ENCODE data around the gene CORO2B.

CORO2B gene

GRCh38 chr15:68554721-68555678, 23.8 kb upstream of the CORO2B start:
- DNase-seq (ENCODE audit: low read depth): no peak

- no peak for DNase-seq (ENCODE audit: low read depth)
Observed at GRCh38 chr15:68555679-68556037, 23.1 kb upstream of the CORO2B start.

GRCh38 chr15:68556139-68556990, 22.4 kb upstream of the CORO2B start:
- DNase-seq (ENCODE audit: low read depth): no peak

- DNase-seq (ENCODE audit: low read depth): no peak
Observed at GRCh38 chr15:68557469-68558317, 21.1 kb upstream of the CORO2B start.

GRCh38 chr15:68558318-68559305, 20.2 kb upstream of the CORO2B start:
- no peak for DNase-seq (ENCODE audit: low read depth)

- peak; percentile 42 for DNase-seq (ENCODE audit: low read depth)
Observed at GRCh38 chr15:68559345-68560310, 19.2 kb upstream of the CORO2B start.

GRCh38 chr15:68560501-68561113, 18.2 kb upstream of the CORO2B start:
- DNase-seq (ENCODE audit: low read depth): no peak

GRCh38 chr15:68561171-68561900, 17.5 kb upstream of the CORO2B start:
- DNase-seq (ENCODE audit: low read depth): no peak

GRCh38 chr15:68561901-68562300, 16.9 kb upstream of the CORO2B start:
- DNase-seq (ENCODE audit: low read depth): no peak

GRCh38 chr15:68564173-68564572, 14.6 kb upstream of the CORO2B start:
- no peak for DNase-seq (ENCODE audit: low read depth)

- no peak for DNase-seq (ENCODE audit: low read depth)
Observed at GRCh38 chr15:68565234-68565633, 13.6 kb upstream of the CORO2B start.

- no peak for DNase-seq (ENCODE audit: low read depth)
Observed at GRCh38 chr15:68565726-68566125, 13.1 kb upstream of the CORO2B start.

GRCh38 chr15:68566377-68566954, 12.3 kb upstream of the CORO2B start:
- no peak for DNase-seq (ENCODE audit: low read depth)

- no peak for DNase-seq (ENCODE audit: low read depth)
Observed at GRCh38 chr15:68567345-68567744, 11.4 kb upstream of the CORO2B start.

GRCh38 chr15:68570974-68571373, 7.8 kb upstream of the CORO2B start:
- DNase-seq (ENCODE audit: low read depth): no peak

GRCh38 chr15:68571582-68571981, 7.2 kb upstream of the CORO2B start:
- DNase-seq (ENCODE audit: low read depth): no peak

GRCh38 chr15:68572309-68572708, 6.5 kb upstream of the CORO2B start:
- DNase-seq (ENCODE audit: low read depth): no peak

- DNase-seq (ENCODE audit: low read depth): no peak
Observed at GRCh38 chr15:68572921-68573320, 5.9 kb upstream of the CORO2B start.
